ENCODE data around the gene NDEL1.

NDEL1 gene

GRCh38 chr17:8488901-8489300 lies 53.2 kb downstream of the NDEL1 start:
- H3K27ac ChIP-seq, result no peak overlapping the region
- TF ChIP-seq ZFX (IDR thresholded peaks at IDR 0.05; ENCODE audit: borderline replicate concordance), result no peak
- no peak for TF ChIP-seq CTCF (IDR thresholded peaks at IDR 0.05)

DNA sequence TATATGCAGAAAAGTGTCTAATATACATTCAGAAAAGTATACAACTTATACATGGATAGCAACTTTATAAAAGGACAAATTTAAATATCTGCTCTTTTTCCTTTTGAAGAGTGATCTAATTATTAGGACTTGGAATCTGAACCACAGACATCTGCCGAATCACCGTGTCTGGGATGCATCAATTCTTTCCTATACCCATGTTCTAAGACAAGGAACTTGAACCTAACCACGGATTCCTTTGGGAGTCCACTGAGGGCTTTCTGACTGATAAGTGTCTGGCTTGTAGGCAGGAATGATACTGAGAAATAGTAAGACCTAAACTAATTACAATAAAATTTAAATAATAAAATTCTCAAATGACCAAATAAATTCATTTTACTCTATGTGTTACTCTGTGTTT lies 54.2 kb downstream of the NDEL1 start:
- TF ChIP-seq ZFX (IDR thresholded peaks at IDR 0.05; ENCODE audit: borderline replicate concordance) (no peak), CTCF (IDR thresholded peaks at IDR 0.05) (no peak)

DNA sequence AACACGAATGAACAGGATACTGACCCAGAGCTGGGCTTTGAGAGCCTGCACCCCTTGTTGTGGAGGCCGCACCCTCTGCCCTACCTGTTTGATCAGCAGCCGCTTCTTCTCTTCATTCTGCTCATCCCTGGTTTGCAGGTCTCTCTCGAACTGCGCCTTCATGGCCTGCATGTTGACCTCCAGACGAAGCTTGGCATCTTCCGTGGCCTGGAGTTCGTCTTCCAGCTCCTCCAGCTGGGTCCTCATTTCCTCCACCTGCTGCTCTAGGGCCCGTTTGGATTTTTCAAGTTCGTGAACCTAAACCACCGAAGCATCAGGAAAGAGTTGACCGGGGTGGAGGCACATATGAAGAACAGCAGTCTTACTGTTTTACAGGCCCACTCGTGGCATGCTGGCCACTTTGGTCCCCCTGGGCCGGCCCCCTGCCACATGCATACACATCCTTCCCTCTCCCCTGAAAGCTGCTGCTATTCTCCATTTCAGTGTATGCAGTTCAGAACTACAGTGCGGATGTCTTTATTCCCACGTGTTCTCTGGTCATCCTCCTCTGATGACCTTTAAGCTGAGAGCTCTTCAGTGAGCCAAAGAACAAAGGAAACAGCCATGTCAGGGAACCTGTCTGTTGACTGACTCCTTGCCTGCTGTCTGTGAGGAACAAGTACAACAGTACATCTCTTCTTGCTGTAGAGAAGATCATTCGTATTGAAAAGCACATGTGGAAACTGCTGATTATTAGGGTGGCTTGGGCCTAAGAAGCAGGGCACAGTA lies 54.8 kb downstream of the NDEL1 start:
- no peak overlapping the region for H3K27ac ChIP-seq
- no peak for TF ChIP-seq CTCF (IDR thresholded peaks at IDR 0.05)
- no peak for TF ChIP-seq ZFX (IDR thresholded peaks at IDR 0.05; ENCODE audit: borderline replicate concordance)

More for the DNA sequence above, 54.2 kb downstream of the NDEL1 start:
- no peak overlapping the region for H3K27ac ChIP-seq

DNA sequence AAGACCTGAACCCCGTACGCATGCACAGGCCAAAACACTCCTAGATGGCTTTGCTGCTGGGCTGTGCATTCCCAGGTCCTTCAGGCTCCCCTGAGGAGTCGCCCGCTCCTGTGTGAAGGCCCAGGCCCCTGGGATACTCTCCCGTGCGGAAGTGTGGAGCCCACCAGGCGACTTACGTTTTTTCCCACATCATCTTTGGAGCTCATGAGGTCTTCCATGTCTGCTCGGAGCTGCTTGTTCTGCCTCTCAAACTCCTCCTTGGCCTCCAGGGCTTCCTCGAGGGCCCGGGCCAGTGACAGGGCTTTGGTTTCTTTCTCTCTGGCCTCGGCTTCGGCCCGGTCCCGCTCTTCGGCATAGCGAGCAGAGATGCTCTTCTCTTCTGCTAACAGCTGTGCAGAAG lies 56.4 kb downstream of the NDEL1 start:
- no peak overlapping the region for H3K27ac ChIP-seq
- no peak for TF ChIP-seq CTCF (IDR thresholded peaks at IDR 0.05)
- no peak for TF ChIP-seq ZFX (IDR thresholded peaks at IDR 0.05; ENCODE audit: borderline replicate concordance)

DNA sequence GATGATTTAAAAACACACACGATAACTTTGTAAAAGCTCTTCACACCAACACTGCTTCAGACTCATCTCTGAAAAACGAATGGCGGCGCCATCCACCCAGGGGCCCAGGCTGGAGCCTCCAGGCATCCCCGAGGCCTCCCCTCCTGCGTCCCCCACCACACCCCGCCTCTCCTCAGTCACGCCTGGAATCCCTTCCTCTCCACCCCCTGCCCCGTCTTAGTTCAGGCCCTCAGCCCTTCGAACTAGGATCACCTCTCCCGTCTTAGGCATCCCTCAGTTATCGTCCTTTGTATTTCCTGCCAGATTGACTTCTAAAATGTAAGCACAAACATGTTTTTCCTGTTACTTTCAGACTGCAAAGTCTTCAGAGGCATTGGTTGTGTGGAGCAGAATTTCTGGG lies 58.3 kb downstream of the NDEL1 start:
- TF ChIP-seq CTCF (IDR thresholded peaks at IDR 0.05) (no peak), ZFX (IDR thresholded peaks at IDR 0.05; ENCODE audit: borderline replicate concordance) (no peak)
- H3K27ac ChIP-seq, result no peak overlapping the region

DNA sequence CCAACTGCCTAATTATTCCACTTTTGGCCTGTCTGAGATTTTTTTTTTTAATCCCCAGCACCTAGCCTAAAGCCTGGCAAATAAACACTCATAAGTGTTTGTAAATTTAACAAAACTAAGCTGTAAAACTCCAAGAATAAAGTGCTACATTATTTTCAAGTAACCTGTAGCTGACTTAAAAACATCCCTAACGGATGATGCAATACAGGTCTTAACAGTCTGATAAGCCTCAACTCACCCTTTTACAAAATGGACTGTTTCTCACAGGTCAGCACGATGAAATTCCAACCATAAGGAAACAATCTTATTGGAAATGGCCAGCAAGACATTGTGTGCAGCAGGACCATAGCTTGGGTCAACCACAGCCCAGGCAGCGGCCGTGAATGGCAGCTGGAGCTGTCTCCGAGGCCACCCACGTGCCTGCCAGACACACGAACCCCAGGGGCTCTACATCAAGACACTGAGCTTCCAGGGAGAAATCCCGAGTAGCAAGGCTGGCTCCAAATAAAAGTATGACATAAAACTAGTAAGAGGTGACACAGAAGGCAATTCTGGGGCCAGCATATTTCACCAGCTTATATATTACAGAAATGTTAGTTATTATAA lies 58.9 kb downstream of the NDEL1 start:
- H3K27ac ChIP-seq, result no peak overlapping the region
- TF ChIP-seq ZFX (IDR thresholded peaks at IDR 0.05; ENCODE audit: borderline replicate concordance), result no peak
- no peak for TF ChIP-seq CTCF (IDR thresholded peaks at IDR 0.05)

DNA sequence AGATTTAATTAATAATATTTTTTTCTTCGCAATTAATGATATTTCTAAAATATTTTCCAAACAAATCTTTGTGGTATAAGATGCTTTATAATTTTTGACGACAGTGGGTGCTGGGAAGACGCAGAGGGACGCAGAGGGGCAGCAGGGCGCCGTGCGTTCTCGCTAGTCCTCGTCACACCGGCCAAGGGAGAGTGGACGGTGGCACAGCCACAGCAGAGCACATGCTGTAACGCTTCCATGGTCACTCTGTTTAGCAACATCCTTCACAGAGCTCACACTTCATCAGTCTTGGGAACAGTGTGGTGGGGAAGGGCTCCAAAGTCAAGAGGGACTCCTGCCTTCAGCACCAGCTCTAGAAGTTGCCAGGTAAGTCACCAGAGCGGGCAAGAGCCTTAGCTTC lies 60.4 kb downstream of the NDEL1 start:
- TF ChIP-seq CTCF (IDR thresholded peaks at IDR 0.05) (no peak), ZFX (IDR thresholded peaks at IDR 0.05; ENCODE audit: borderline replicate concordance) (no peak)
- no peak overlapping the region for H3K27ac ChIP-seq

Measured in 22Rv1 (cell line).